PC-3 (cell line): ENCODE data around the gene ALPK3.

Experiments
- CTCF ChIP-seq: fragments of 300-600 bp; sonication (generic); conservative IDR thresholded peaks from 2 replicates; pipeline ENCODE4 v1.5.1; 2017; ENCODE audit warnings: antibody characterized with exemption, low read depth, mild to moderate bottlenecking, low read length
- EZH2 ChIP-seq: fragments of 300-600 bp; sonication (generic); IDR thresholded peaks from one replicate; pipeline ENCODE4 v1.6.1; 2017; ENCODE audit warnings: antibody characterized with exemption, mild to moderate bottlenecking, low read length; ENCODE audit not compliant: unreplicated experiment
- EZH2phosphoT487 ChIP-seq: fragments of 300-600 bp; sonication (generic); IDR thresholded peaks from 2 replicates; pipeline ENCODE4 v1.6.1; 2018; ENCODE audit warnings: mild to moderate bottlenecking, antibody characterized with exemption, low read length, borderline replicate concordance

GRCh38 chr15:84862214-84862975, 45.2 kb downstream of the ALPK3 start:
- no peak for TF ChIP-seq EZH2
- no peak for TF ChIP-seq CTCF
- no peak for TF ChIP-seq EZH2phosphoT487
